Effector memory CD8-positive, alpha-beta T cell (primary cell): ENCODE measurements around the gene PTCD2.
"Not testable (repeated sequence)": the region's sequence is repeated elsewhere in the genome, so short reads cannot be mapped to it uniquely, and the experiment has no call there.

Experiments used
- ATAC-seq: fragments of 150-1000 bp; cut with Tn5 transposase; replicated peaks from 2 replicates; pipeline ENCODE4 v1.10.0; 2021; ENCODE audit warnings: mild to moderate bottlenecking, moderate library complexity
- DNase-seq, 3 experiments: peaks; one replicate each; pipeline ENCODE4 v3.0.0; 2021
- H3K27ac Mint-ChIP-seq, 2 donors: one replicate each; pipeline ENCODE4 v1.8.0; 2022; ENCODE audit warnings: mild to moderate bottlenecking in 2 of 2, mixed read lengths in 2 of 2, moderate library complexity in 2 of 2
- H3K27me3 Mint-ChIP-seq, 2 donors: one replicate each; pipeline ENCODE4 v1.8.0; 2022; ENCODE audit warnings: mixed read lengths in 2 of 2
- H3K36me3 Mint-ChIP-seq: one replicate; pipeline ENCODE4 v1.8.0; 2022; ENCODE audit warnings: mild to moderate bottlenecking, moderate library complexity, mixed read lengths; ENCODE audit not compliant: insufficient read depth
- H3K4me1 Mint-ChIP-seq, 2 donors: one replicate each; pipeline ENCODE4 v1.8.0; 2022; ENCODE audit warnings: low read depth in 2 of 2, mixed read lengths in 2 of 2
- H3K4me3 Mint-ChIP-seq, 2 donors: one replicate each; pipeline ENCODE4 v1.8.0; 2022; ENCODE audit warnings: mild to moderate bottlenecking in 2 of 2, mixed read lengths in 2 of 2, moderate library complexity in 2 of 2
- H3K9me3 Mint-ChIP-seq, 2 donors: one replicate each; pipeline ENCODE4 v1.8.0; 2022; ENCODE audit warnings: mixed read lengths in 2 of 2

Gene PTCD2

DNA sequence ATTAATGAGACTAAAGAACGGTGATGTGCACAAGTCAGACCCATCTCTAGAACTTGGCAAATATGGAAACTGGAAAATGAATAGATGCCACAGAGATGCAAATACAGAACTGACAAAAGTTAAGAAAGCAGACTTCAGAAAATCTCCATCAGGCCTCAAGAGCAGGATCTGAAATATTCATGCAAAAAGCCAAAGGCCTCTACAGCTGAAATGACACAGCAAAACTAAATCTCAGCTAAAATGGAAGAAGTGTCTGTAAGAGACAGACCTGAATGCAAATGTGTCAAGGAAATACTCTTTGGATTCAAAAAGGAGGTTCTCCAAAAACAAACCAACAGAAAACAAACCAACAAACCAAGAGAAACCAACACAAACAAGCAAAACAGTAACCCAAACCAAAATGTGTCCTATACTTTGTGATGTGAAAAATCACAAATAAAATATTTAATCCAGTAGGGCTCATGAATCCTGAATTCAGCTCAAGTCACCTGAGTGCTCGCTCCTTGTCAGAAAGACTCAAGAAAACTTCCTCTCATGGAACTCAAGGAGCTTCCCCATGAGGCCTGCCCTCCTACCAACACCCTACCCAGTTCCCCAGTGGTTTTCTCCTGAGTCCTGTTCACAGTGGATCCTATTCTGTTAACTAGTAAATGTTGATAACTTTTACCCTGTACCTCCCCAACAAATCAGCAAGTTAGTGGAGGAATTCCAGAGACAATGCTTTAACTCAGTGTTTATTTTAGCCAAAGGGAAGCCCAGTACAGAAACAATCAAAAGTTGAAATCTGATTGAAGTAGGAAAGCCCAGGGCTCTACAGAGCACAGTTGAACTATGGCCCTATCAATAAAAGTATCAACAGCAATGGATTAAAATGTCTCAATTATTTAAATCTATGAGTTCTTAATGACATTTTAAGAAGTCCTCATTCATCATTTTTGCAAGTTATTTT, 14.7 kb upstream of the PTCD2 start:
- Mint-ChIP-seq H3K4me3 (peak overlapping the region in 1 of 2 donors; percentile 27), H3K27me3 (no peaks in the 10 kb centered on the region), H3K27ac (peak overlapping the region in 1 of 2 donors; percentile 65), H3K9me3 (no peaks in the 10 kb centered on the region), H3K4me1 (peaks cover 11 to 31% of the 10 kb centered on the region in 2 donors), H3K36me3 (peaks cover 22% of the 10 kb centered on the region)
- ATAC-seq (no peak), DNase-seq (no peak)

DNA sequence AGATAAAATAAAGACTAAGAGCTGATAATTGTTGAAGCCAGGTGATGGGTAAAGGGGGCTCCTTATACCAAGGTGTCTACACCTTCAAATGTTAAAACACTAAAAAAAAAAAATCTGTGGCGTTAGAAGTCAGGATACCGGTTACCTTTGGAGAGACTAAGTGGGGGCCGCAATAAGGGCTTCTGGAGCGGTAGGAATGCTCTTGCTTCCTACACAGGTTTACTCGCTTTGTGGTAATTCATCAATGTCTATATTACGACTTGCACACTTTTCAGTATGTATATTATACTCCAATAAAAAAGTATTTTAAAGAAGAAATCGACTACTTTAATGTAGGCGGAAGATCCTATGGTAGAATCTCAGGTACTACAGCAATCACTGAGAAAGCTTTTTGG, 12.6 kb upstream of the PTCD2 start:
- peak overlapping the region; percentile 87 for H3K4me3 Mint-ChIP-seq
- H3K4me1 Mint-ChIP-seq, result peaks cover 8 to 28% of the 10 kb centered on the region in 2 donors
- no peaks in the 10 kb centered on the region for H3K27me3 Mint-ChIP-seq
- ATAC-seq, result no peak
- H3K36me3 Mint-ChIP-seq, result peaks cover 32% of the 10 kb centered on the region
- no peaks in the 10 kb centered on the region for H3K9me3 Mint-ChIP-seq
- H3K27ac Mint-ChIP-seq, result peak overlapping the region; percentile 90 to 95
- no peak for DNase-seq

DNA sequence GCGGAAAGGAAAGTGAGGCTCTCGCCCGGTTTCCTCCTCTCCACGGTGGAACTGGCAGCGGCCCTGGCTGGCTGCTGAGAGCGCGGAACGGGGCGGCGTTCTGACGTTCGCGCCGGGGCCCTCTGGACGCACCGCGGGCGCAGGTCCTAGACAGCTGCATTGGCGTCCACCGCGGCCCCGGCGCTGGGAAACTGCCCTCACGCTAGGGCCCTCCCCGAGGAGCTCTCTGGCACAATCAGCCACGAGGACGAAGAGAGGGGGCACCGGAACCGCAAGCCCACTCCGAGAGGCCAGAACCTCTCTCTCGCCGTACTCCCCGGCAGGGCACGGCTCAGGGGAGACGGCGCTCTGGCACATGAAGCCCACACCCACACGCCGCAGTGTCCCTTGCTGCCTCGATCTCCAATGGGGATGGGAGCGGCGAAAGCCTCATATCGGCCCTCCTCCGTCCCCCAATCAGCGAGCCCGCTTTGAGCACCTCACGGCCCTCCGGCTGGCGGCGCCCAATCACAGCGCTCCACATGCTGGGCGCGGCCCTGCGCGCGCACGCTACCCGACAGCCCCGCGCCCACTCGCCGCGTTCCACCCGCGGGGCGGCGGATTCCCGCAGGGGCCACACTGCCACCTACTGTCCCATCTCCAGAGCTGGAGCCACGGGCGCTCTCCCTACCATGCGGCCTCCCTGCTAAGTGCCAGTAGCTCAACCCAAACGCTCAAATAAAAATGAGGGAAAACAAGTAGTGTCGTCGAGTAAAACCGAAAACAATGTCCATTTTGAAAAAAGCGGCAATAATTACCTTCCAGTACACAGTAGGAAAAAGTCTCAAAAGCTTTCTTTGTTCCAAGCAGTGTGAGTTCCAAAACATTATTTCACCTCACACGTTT, 12.0 kb upstream of the PTCD2 start:
- Mint-ChIP-seq H3K9me3 (no peaks in the 10 kb centered on the region), H3K36me3 (peaks cover 38% of the 10 kb centered on the region)

DNA sequence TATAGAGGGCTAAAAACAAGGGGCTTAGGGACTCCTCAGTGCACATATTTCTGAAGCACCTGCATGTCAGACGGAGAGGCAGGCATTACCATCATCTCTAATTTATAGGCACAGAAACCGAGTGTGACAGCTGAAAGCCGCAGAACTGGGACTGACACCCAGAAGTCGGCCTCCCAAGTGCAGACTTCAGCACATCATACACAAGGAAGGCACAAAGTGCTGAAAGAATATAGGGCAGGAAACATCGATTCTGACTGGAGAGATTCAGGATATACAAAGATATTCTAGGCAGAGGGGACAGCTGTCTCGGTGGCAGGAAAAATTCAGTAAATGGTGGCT, 11.4 kb upstream of the PTCD2 start:
- no peak for ATAC-seq
- no peaks in the 10 kb centered on the region for H3K27me3 Mint-ChIP-seq
- peak overlapping the region; percentile 87 for H3K4me3 Mint-ChIP-seq

More for the DNA sequence above, 12.0 kb upstream of the PTCD2 start:
- DNase-seq, result peak; percentile 92 to 94 (median 93)
- Mint-ChIP-seq H3K27me3 (no peaks in the 10 kb centered on the region), H3K4me3 (peak overlapping the region; percentile 87), H3K4me1 (peaks cover 8 to 28% of the 10 kb centered on the region in 2 donors), H3K27ac (peak overlapping the region; percentile 90 to 95)
- ATAC-seq, result peak; percentile 93

DNA sequence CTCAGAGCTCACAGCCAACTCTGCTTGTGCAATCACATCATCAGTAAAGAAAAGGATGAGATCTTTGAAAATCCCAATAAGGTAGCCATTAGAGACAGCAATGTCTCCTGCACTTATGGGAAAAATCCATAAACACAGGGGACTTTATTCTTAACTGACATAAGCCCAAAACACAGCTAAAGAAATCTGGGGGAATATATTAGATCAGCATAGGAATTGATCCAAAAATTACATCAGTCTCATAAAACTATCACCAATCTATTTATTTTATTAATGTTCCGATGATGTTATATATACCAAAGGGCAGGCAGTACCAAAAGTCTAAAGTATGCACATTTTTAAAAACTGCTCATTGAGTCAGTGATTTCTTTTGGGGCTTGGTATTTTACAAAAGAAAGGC, 7.0 kb upstream of the PTCD2 start:
- no peaks in the 10 kb centered on the region for H3K27me3 Mint-ChIP-seq
- H3K4me1 Mint-ChIP-seq, result peaks cover 10 to 14% of the 10 kb centered on the region in 2 donors
- no peak overlapping the region for H3K4me3 Mint-ChIP-seq
- peak overlapping the region in 1 of 2 donors; percentile 57 for H3K27ac Mint-ChIP-seq
- peaks cover 35% of the 10 kb centered on the region for H3K36me3 Mint-ChIP-seq
- no peak for ATAC-seq
- no peak for DNase-seq
- no peaks in the 10 kb centered on the region for H3K9me3 Mint-ChIP-seq

More for the DNA sequence above, 11.4 kb upstream of the PTCD2 start:
- Mint-ChIP-seq H3K4me1 (peaks cover 8 to 27% of the 10 kb centered on the region in 2 donors), H3K36me3 (peaks cover 42% of the 10 kb centered on the region), H3K27ac (peak overlapping the region; percentile 90 to 95), H3K9me3 (no peaks in the 10 kb centered on the region)
- DNase-seq, result peak in 1 of 3 experiments; percentile 2

DNA sequence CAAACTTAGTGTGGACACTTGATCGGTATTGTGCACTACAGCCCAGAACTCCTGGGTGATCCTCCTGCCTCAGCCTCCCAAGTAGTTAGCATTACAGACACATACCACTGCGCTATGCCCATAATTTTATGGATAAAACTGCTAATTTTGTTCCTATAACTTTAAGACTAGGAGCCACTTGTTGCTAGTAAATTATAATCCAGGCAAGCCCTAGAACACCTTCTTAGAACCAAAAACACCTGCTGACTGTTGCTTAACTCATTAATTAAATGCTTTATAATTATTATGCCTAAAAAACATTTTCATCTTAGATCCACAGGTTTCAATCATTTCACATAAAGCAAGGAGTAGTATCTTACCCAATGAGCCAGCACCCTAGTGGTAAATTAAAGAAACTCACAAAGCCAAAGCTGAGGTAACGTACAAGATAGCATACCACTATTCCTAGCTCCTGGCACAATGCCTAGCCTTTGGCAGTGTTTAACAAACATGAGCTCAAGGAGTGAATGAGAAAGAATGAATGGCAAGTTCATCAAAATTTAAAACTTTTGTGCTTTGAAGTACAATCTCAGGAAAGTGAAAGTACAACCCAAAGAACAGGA, 5.5 kb upstream of the PTCD2 start:
- no peak overlapping the region for H3K4me3 Mint-ChIP-seq
- no peaks in the 10 kb centered on the region for H3K27me3 Mint-ChIP-seq
- H3K4me1 Mint-ChIP-seq, result peaks cover 12 to 20% of the 10 kb centered on the region in 2 donors
- H3K9me3 Mint-ChIP-seq, result no peaks in the 10 kb centered on the region
- peaks cover 35% of the 10 kb centered on the region for H3K36me3 Mint-ChIP-seq
- H3K27ac Mint-ChIP-seq, result no peak overlapping the region
- ATAC-seq (no peak), DNase-seq (no peak)

DNA sequence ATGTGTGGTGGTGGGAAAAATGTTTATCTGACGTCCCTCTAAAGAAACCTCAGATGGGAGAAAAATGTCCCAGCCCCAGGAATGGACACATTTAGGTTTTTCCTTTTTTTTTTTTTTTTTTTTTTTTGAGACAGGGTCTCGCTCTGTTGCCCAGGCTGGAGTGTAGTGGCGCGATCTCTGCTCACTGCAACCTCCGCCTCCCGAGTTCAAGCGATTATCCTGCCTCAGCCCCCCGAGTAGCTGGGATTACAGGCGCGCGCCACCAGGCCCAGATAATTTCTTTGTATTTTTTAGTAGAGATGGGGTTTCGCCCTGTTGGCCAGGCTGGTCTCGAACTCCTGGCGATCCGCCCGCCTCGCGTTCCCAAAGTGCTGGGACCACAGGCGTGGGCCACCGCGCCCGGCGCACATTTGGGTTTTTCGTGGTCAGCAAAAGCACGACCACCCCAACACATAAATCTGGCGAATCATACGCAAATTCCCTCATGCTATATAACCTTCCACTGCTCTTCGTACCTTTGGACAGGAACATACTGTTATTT, 668 bp upstream of the PTCD2 start:
- H3K27me3 Mint-ChIP-seq, ATAC-seq, H3K9me3 Mint-ChIP-seq: not testable (repeated sequence)
- Mint-ChIP-seq H3K4me3 (peak overlapping the region; percentile 96 to 98), H3K27ac (peak overlapping the region; percentile 95), H3K36me3 (peaks cover 25% of the 10 kb centered on the region), H3K4me1 (peaks cover 21 to 23% of the 10 kb centered on the region in 2 donors)
- DNase-seq, result peak in 2 of 3 experiments; percentile 1 to 10

DNA sequence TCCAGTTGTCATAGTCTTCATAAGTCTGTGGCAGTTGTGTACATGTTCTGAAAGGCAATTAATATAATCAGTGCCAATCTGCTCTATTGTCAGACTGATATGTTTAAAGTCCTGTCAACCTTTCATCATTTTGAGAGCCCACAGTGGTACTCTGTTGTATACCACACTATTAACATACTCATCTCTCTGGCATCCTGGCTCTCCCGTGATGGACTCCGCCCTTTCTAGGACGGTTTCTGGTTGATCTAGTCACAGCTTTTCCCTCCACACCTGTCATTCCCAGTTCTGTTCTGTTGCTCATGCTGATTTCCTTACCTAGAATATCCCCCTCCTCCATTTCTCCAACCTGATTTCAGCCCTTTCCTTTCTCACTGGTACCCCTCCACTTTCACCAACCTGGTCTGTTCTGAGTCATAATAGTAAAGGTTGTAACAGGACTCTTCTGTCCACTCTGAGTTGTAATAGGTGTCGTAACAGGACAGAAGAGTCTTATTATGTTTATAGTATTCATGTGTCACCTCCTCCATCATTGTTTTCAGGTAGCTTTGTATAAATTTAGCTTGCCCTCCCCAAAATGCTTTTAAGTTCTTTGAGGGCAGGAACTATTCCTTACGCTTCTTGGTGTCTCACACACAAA, 4.1 kb downstream of the PTCD2 start:
- peaks cover 37% of the 10 kb centered on the region for H3K36me3 Mint-ChIP-seq
- peaks cover 4 to 9% of the 10 kb centered on the region in 2 donors for H3K4me1 Mint-ChIP-seq
- H3K27me3 Mint-ChIP-seq, result no peaks in the 10 kb centered on the region
- no peak for DNase-seq
- no peak overlapping the region for H3K27ac Mint-ChIP-seq
- H3K4me3 Mint-ChIP-seq, result no peak overlapping the region
- no peak for ATAC-seq
- H3K9me3 Mint-ChIP-seq, result no peaks in the 10 kb centered on the region

DNA sequence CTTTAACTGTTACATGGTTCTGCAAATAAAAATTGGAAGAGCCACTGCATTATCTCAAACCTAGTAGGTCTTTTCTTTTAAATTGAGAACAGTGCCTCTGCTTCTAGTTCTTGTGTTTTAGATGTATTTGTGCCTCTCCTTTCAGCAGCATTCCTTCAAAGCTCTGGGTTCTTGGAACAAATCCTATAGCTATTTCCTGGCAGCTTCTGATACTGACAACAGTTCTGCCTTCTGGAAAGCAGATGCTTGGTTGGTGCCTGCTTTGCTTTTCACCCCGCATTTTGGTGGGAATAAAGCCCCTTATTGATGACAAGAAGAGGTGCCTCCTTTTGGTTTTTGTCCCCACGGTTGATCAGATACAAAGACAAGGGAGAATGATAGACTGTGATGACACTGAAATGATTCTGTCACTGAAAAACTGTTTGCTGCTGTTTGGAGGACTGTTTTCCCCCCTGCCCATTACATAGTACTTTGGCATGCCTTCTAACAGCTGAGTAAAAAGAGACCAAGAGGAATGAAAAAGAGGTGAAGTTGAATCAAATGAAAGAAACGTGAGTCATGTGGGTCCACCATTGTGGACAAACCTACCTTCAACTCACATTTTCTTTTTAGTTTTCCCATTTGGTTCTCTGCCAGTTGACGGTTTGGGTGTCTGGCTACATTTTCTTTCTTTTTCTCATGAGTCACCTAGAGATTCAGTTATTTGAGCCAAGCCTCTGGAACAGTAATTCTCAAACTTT, 5.6 kb downstream of the PTCD2 start:
- no peak overlapping the region for H3K27ac Mint-ChIP-seq
- DNase-seq (no peak), ATAC-seq (no peak)
- no peak overlapping the region for H3K4me3 Mint-ChIP-seq
- no peaks in the 10 kb centered on the region for H3K9me3 Mint-ChIP-seq
- H3K4me1 Mint-ChIP-seq, result peaks cover 0 to 6% of the 10 kb centered on the region in 2 donors
- H3K27me3 Mint-ChIP-seq, result no peaks in the 10 kb centered on the region
- H3K36me3 Mint-ChIP-seq, result peaks cover 38% of the 10 kb centered on the region

DNA sequence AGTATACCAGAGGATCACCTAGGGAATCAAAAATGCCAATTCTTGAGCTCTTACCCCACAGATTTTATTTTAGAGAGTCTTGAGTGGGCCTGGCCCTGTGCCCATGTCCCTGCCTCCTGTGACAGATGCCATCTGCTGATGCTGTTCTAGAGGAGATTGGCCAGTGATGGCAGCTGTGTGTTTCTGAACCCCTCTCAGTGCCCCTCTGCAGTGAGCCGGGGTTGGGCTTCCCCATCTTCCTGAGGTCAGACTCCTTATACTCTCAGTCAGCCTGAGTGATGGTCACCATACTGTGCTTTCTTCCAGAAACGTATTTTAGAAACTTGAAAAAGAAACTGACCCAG, 6.1 kb downstream of the PTCD2 start:
- Mint-ChIP-seq H3K36me3 (peaks cover 33% of the 10 kb centered on the region), H3K27me3 (no peaks in the 10 kb centered on the region), H3K27ac (no peak overlapping the region), H3K4me1 (peaks cover 0 to 3% of the 10 kb centered on the region in 2 donors), H3K9me3 (no peaks in the 10 kb centered on the region), H3K4me3 (no peak overlapping the region)
- DNase-seq (no peak), ATAC-seq (no peak)

DNA sequence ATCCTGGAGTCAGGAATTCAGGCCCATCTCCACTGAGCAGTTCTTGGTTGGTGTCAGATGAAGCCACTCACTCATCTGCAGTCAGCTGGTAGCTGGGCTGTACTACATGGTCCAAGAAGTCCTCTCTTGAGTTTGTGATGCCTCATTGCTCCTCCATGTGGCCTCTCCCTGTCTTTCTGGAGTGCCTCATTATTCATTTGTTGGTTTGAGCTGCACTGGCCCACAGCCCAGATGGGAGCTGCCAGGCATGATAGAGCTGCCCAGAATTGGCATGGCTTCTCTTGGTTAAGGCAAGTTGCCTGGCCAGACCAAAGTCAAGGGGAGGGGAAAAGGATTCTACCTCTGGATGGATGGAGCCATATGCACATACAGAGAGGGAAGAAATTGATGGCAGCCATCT, 8.0 kb downstream of the PTCD2 start:
- Mint-ChIP-seq H3K36me3 (peaks cover 33% of the 10 kb centered on the region), H3K4me1 (peaks cover 0 to 3% of the 10 kb centered on the region in 2 donors), H3K27me3 (no peaks in the 10 kb centered on the region), H3K9me3 (no peaks in the 10 kb centered on the region), H3K27ac (no peak overlapping the region), H3K4me3 (no peak overlapping the region)
- no peak for ATAC-seq
- DNase-seq, result no peak

DNA sequence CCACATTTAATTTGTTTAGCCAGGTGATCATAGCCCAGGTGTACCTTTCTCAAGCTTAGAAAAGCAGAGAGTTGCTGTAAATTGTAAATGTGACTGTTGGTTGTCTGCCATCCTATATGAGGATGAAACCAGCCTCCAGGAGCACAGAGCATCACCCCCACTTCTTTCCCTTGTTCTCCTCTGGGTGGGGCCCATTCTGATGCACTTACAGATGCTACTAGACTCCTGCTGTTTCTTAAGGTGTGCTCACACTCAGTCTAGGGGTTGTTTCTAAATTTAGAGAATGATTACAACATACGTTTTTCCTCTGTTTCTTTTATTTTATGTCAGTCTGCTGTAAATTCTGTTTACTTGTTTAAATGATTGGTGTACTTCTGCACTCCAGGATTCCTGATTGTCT, 10.5 kb downstream of the PTCD2 start:
- Mint-ChIP-seq H3K27ac (peak overlapping the region in 1 of 2 donors; percentile 52), H3K36me3 (peaks cover 30% of the 10 kb centered on the region), H3K4me1 (no peaks in the 10 kb centered on the region), H3K4me3 (no peak overlapping the region), H3K27me3 (no peaks in the 10 kb centered on the region), H3K9me3 (no peaks in the 10 kb centered on the region)
- DNase-seq (no peak), ATAC-seq (no peak)
